ENCODE results near the gene MARCHF10. TPM values are rescaled to one million over a fixed set of nuclear protein-coding genes. Genes with fewer than 3 reads are reported as not detected.
"Not testable (repeated sequence)": the region's sequence is repeated elsewhere in the genome, so short reads cannot be mapped to it uniquely, and the experiment has no call there.

MARCHF10 gene
- total RNA-seq, 1 donor from 2014 or later: not detected

DNA sequence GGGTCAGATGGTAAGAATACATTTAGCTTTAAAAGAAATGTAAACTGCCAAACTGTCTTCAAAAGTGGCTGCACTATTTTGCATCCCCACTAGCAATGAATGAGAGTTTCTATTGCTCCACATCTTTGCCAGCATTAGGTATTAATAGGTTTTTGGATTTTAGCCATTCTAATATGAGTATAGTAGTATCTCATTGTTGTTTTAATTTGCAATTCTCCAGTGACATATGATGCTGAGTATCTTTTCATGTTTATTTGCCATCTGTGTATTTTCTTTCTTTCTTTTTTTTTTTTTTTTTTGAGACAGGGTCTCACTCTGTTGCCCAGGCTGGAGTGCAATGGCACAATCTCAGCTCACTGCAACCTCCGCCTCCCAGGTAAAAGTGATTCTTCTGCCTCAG lies 24.3 kb upstream of the MARCHF10 start:
- no peak for DNase-seq (ENCODE audit: extremely low spot score, unreplicated experiment)
- no peak overlapping the region for H3K27ac Mint-ChIP-seq
- no peaks in the 10 kb centered on the region for H3K36me3 Mint-ChIP-seq
- no peaks in the 10 kb centered on the region for H3K27me3 Mint-ChIP-seq
- H3K4me1 Mint-ChIP-seq (ENCODE audit: unreplicated experiment): peaks cover 10% of the 10 kb centered on the region
- H3K4me3 Mint-ChIP-seq: no peak overlapping the region
- H3K9me3 Mint-ChIP-seq: no peaks in the 10 kb centered on the region
- TF ChIP-seq, protein P1, sequence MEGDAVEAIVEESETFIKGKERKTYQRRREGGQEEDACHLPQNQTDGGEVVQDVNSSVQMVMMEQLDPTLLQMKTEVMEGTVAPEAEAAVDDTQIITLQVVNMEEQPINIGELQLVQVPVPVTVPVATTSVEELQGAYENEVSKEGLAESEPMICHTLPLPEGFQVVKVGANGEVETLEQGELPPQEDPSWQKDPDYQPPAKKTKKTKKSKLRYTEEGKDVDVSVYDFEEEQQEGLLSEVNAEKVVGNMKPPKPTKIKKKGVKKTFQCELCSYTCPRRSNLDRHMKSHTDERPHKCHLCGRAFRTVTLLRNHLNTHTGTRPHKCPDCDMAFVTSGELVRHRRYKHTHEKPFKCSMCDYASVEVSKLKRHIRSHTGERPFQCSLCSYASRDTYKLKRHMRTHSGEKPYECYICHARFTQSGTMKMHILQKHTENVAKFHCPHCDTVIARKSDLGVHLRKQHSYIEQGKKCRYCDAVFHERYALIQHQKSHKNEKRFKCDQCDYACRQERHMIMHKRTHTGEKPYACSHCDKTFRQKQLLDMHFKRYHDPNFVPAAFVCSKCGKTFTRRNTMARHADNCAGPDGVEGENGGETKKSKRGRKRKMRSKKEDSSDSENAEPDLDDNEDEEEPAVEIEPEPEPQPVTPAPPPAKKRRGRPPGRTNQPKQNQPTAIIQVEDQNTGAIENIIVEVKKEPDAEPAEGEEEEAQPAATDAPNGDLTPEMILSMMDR (conservative IDR thresholded peaks at IDR 0.05): no peak

DNA sequence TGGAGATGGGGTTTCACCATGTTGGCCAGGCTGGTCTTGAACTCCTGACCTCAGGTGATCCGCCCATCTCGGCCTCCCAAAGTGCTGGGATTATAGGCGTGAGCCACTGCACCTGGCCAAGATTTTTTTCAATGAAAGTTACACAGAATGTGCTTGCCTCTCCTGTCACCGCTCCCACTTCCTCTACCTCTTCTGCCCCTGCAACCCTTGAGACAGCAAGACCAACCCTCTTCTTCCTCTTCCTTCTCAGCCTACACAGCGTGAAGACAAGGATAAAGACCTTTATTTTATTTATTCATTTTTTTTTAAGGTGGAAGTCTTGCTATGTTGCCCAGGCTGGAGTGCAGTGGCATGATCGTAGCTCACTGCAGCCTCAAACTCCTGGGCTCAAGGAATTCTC lies 23.0 kb upstream of the MARCHF10 start:
- not testable (repeated sequence) for H3K4me3 Mint-ChIP-seq
- peaks cover 10% of the 10 kb centered on the region for H3K4me1 Mint-ChIP-seq (ENCODE audit: unreplicated experiment)

DNA sequence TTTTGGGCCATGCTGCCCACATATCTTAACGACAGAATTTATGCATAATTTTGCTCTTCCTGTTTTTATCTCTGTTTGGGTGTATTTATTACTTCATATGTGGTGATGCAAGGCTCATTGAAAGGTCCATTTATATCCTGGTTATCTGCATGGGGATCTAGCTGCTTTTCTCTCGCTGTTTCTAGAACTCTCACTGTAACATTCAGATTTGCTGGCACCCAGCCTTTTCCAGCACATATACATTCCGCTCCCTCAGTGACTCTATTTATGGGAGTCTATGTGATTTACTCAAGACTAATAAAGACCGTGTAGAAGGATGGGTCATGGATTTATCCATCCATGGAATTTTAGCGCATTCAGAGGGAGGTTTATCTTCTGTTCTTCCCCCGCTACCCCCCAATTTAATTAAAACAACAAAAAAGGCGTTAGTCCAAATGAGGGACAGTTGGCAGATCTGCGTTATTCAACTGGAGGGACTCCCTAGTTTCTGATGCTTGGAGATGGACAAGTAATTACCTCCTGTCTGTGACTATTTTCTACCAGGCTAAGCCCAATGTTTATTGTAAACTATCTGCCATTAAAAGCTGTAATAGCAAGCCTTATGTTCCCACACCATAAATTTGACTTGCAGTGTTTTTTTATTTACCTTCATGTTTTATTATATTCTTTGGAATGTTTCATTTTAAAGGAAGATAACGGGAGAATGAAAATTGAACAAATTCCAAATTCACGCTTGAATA lies 19.8 kb upstream of the MARCHF10 start:
- Mint-ChIP-seq H3K27me3 (no peaks in the 10 kb centered on the region), H3K9me3 (no peaks in the 10 kb centered on the region), H3K4me1 (ENCODE audit: unreplicated experiment) (peaks cover 19% of the 10 kb centered on the region), H3K27ac (no peak overlapping the region), H3K36me3 (no peaks in the 10 kb centered on the region), H3K4me3 (no peak overlapping the region)
- TF ChIP-seq, protein P1 (conservative IDR thresholded peaks at IDR 0.05): no peak
- DNase-seq (ENCODE audit: extremely low spot score, unreplicated experiment): no peak

More for the DNA sequence above, 23.0 kb upstream of the MARCHF10 start:
- not testable (repeated sequence) for H3K27ac Mint-ChIP-seq; DNase-seq (ENCODE audit: extremely low spot score, unreplicated experiment); H3K27me3 Mint-ChIP-seq; H3K9me3 Mint-ChIP-seq; H3K36me3 Mint-ChIP-seq

DNA sequence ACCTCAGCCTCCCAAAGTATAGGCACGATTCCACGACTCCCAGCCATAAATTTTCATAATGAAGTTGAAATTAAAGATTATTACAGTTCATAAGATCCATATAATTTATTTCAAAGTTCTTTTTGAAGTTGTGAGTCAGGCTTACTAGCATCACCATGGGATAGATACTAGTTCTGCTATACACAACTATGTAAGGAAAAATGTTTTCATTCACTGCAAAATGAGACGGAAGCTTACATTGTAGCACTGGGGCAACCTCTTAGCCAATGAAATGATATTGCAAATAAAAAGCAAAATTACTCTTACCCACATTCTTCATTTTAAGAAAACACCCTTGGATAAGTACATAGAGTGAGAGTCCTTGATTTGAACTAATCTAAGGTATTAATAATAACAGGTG lies 18.8 kb upstream of the MARCHF10 start:
- Mint-ChIP-seq H3K9me3 (no peaks in the 10 kb centered on the region), H3K4me3 (no peak overlapping the region), H3K27ac (no peak overlapping the region), H3K27me3 (no peaks in the 10 kb centered on the region), H3K36me3 (no peaks in the 10 kb centered on the region), H3K4me1 (ENCODE audit: unreplicated experiment) (peaks cover 19% of the 10 kb centered on the region)
- TF ChIP-seq, protein P1 (conservative IDR thresholded peaks at IDR 0.05): no peak
- DNase-seq (ENCODE audit: extremely low spot score, unreplicated experiment): no peak

DNA sequence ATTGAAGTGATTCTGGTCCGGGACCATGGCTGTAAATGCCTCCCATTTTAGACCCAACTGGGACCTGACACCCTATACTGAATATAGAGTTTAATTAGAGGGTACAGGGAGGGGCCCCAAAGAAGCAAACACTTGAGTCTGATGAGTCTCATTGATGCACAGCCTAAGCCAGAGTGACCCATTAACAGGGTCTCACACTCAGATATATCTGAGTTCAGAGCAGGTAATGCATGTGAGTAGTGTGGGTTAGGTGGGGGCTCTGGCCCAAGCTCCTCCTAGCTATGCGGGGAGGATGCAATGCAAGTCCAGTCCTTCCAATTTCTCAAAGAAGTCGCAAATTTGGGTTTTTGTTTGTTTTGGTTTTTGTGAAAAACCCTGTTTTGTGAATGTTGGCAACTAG lies 17.1 kb upstream of the MARCHF10 start:
- no peaks in the 10 kb centered on the region for H3K27me3 Mint-ChIP-seq
- H3K27ac Mint-ChIP-seq: peak overlapping the region; percentile 91
- no peaks in the 10 kb centered on the region for H3K36me3 Mint-ChIP-seq
- TF ChIP-seq, protein P1 (conservative IDR thresholded peaks at IDR 0.05): no peak
- H3K9me3 Mint-ChIP-seq: no peaks in the 10 kb centered on the region
- no peak for DNase-seq (ENCODE audit: extremely low spot score, unreplicated experiment)
- H3K4me3 Mint-ChIP-seq: no peak overlapping the region
- H3K4me1 Mint-ChIP-seq (ENCODE audit: unreplicated experiment): peaks cover 32% of the 10 kb centered on the region

DNA sequence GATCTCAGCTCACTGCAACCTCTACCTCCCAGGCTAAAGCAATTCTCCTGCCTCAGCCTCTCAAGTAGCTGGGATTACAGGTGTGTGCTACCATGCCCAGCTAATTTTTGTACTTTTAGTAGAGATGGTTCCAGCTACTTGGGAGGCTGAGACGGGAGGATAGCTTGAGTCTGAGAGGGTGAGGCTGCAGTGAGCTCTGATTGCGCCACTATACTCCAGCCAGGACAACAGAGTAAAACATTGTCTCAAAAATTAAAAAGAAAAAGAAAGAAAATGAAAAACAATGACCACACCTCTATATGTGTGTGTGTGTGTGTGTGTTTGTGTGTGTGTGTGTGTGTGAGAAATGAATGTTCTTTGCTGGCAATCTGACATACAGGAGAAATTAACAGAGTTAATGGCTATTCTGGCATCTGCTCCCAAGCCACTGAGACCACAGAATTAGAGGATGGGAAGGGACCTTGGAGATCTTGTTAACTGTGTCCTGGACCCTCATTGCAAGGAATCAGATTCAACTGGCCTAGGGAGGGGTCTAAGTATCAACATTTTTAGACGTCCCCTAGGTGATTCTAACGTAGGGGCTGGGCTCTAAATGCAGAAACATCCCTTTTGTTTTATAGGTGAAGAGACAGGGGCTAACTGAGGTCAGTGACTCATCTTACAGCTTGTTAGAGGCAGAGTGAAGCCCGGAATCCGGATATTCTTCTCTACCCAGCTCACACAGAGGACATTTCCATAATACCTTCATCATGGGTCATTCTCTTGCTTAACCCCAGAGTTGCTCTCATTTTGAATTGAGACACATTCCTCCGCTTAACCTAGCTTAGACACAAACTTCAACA lies 16.4 kb upstream of the MARCHF10 start:
- Mint-ChIP-seq H3K27ac (peak overlapping the region; percentile 91), H3K9me3 (peaks cover 3% of the 10 kb centered on the region), H3K4me3 (peak overlapping the region; percentile 52), H3K4me1 (ENCODE audit: unreplicated experiment) (peaks cover 39% of the 10 kb centered on the region), H3K36me3 (no peaks in the 10 kb centered on the region), H3K27me3 (no peaks in the 10 kb centered on the region)
- no peak for DNase-seq (ENCODE audit: extremely low spot score, unreplicated experiment)
- TF ChIP-seq, protein P1 (conservative IDR thresholded peaks at IDR 0.05): no peak

Data from type B pancreatic cell (in vitro differentiated cells).